H9 (cell line): ENCODE results near the gene TBC1D5. TPM values are rescaled to one million over a fixed set of nuclear protein-coding genes. Genes with fewer than 3 reads are reported as not detected.

Experiments
- DNase-seq: peaks from one replicate; pipeline ENCODE4 v3.0.0-alpha.2; 2017
- H2AFZ ChIP-seq: one replicate; pipeline ENCODE4 v1.6.1; 2013; ENCODE audit warnings: mild to moderate bottlenecking, low read length, control low read depth, moderate library complexity
- H2AK5ac ChIP-seq: 2 replicates; pipeline ENCODE4 v1.6.1; 2013; ENCODE audit warnings: low read length, control low read depth, mixed read lengths; ENCODE audit not compliant: insufficient read length
- H2BK120ac ChIP-seq: one replicate; pipeline ENCODE4 v1.6.1; 2013; ENCODE audit warnings: low read depth, mild to moderate bottlenecking, low read length, control low read depth, inconsistent platforms; ENCODE audit not compliant: poor library complexity, severe bottlenecking
- H2BK12ac ChIP-seq: 2 replicates; pipeline ENCODE4 v1.6.1; 2013; ENCODE audit warnings: low read length, control low read depth, mixed read lengths, low read depth; ENCODE audit not compliant: insufficient read length
- H2BK15ac ChIP-seq: 2 replicates; pipeline ENCODE4 v1.6.1; 2013; ENCODE audit warnings: low read depth, low read length, control low read depth
- H2BK20ac ChIP-seq: one replicate; pipeline ENCODE4 v1.6.1; 2013; ENCODE audit warnings: low read depth, mild to moderate bottlenecking, low read length, control low read depth, inconsistent platforms; ENCODE audit not compliant: poor library complexity, severe bottlenecking
- H2BK5ac ChIP-seq: 2 replicates; pipeline ENCODE4 v1.6.1; 2013; ENCODE audit warnings: low read length, control low read depth, mixed read lengths; ENCODE audit not compliant: insufficient read length
- H3K14ac ChIP-seq: 2 replicates; pipeline ENCODE4 v1.6.1; 2013; ENCODE audit warnings: low read length, control low read depth; ENCODE audit not compliant: insufficient read depth
- H3K18ac ChIP-seq: 2 replicates; pipeline ENCODE4 v1.6.1; 2013; ENCODE audit warnings: low read depth, mild to moderate bottlenecking, mixed read lengths, low read length, control low read depth; ENCODE audit not compliant: insufficient read length
- H3K23ac ChIP-seq: 2 replicates; pipeline ENCODE4 v1.6.1; 2013; ENCODE audit warnings: low read length, control low read depth, mixed read lengths, low read depth; ENCODE audit not compliant: insufficient read length
- H3K23me2 ChIP-seq: 2 replicates; pipeline ENCODE4 v1.6.1; 2013; ENCODE audit warnings: low read depth, mild to moderate bottlenecking, mixed read lengths, low read length, control low read depth; ENCODE audit not compliant: insufficient read length, poor library complexity, severe bottlenecking
- H3K27ac ChIP-seq: 2 replicates; pipeline ENCODE4 v1.5.1; 2013; ENCODE audit warnings: low read length, control low read depth, mixed read lengths, low read depth; ENCODE audit not compliant: insufficient read length
- H3K27me3 ChIP-seq: 2 replicates; pipeline ENCODE4 v1.6.1; 2013; ENCODE audit warnings: low read length, control low read depth, inconsistent platforms; ENCODE audit not compliant: insufficient read depth
- H3K4ac ChIP-seq: 2 replicates; pipeline ENCODE4 v1.6.1; 2013; ENCODE audit warnings: low read depth, mild to moderate bottlenecking, control low read depth, inconsistent platforms, low read length, moderate library complexity
- H3K4me1 ChIP-seq: 2 replicates; pipeline ENCODE4 v1.6.1; 2013; ENCODE audit warnings: low read length, control low read depth, inconsistent platforms; ENCODE audit not compliant: insufficient read depth
- H3K4me2 ChIP-seq: 2 replicates; pipeline ENCODE4 v1.6.1; 2013; ENCODE audit warnings: low read length, control low read depth, mixed read lengths; ENCODE audit not compliant: insufficient read length, insufficient read depth
- H3K56ac ChIP-seq: 2 replicates; pipeline ENCODE4 v1.6.1; 2013; ENCODE audit warnings: low read depth, mild to moderate bottlenecking, mixed read lengths, low read length, control low read depth; ENCODE audit not compliant: insufficient read length
- H3K79me1 ChIP-seq: 2 replicates; pipeline ENCODE4 v1.6.1; 2013; ENCODE audit warnings: low read depth, mild to moderate bottlenecking, moderate library complexity, low read length, control low read depth, inconsistent platforms; ENCODE audit not compliant: insufficient read depth, poor library complexity, severe bottlenecking
- H3K79me2 ChIP-seq: 2 replicates; pipeline ENCODE4 v1.6.1; 2013; ENCODE audit warnings: low read length, control low read depth, inconsistent platforms; ENCODE audit not compliant: insufficient read depth
- H3K9ac ChIP-seq: 2 replicates; pipeline ENCODE4 v1.6.1; 2013; ENCODE audit warnings: low read length, control low read depth, mixed read lengths; ENCODE audit not compliant: insufficient read length; ENCODE audit errors: extremely low read depth
- H3K9me3 ChIP-seq: one replicate; pipeline ENCODE4 v1.6.1; 2013; ENCODE audit warnings: low read depth, low read length, inconsistent platforms; ENCODE audit not compliant: control insufficient read depth
- H3T11ph ChIP-seq: one replicate; pipeline ENCODE4 v1.6.1; 2013; ENCODE audit warnings: mild to moderate bottlenecking, low read length, control low read depth, inconsistent platforms
- H4K20me1 ChIP-seq: one replicate; pipeline ENCODE4 v1.6.1; 2013; ENCODE audit not compliant: control insufficient read depth, insufficient read length, insufficient read depth
- H4K5ac ChIP-seq: 2 replicates; pipeline ENCODE4 v1.6.1; 2013; ENCODE audit warnings: low read depth, mild to moderate bottlenecking, mixed read lengths, low read length, control low read depth; ENCODE audit not compliant: insufficient read length
- H4K8ac ChIP-seq: replicated peaks from 2 replicates; pipeline ENCODE4 v1.6.1; 2013; ENCODE audit warnings: low read length, control low read depth, mixed read lengths, low read depth; ENCODE audit not compliant: insufficient read length
- H4K91ac ChIP-seq: 2 replicates; pipeline ENCODE4 v1.6.1; 2013; ENCODE audit warnings: low read depth, mild to moderate bottlenecking, moderate library complexity, mixed read lengths, low read length, control low read depth; ENCODE audit not compliant: insufficient read length
- H3K27ac Mint-ChIP-seq, 3 experiments: 2 replicates in 2 of 3; 3 replicates in 1 of 3; pipeline ENCODE4 v1.8.0; 2020 to 2021; ENCODE audit warnings: mixed read lengths in 3 of 3, mild to moderate bottlenecking in 1 of 3, moderate library complexity in 1 of 3
- H3K27me3 Mint-ChIP-seq: 2 replicates; pipeline ENCODE4 v1.8.0; 2021; ENCODE audit warnings: low read depth, mild to moderate bottlenecking, moderate library complexity, mixed read lengths
- H3K36me3 Mint-ChIP-seq, 3 experiments: 2 replicates in 2 of 3; 3 replicates in 1 of 3; pipeline ENCODE4 v1.8.0; 2020 to 2021; ENCODE audit warnings: low read depth in 3 of 3, mixed read lengths in 3 of 3; ENCODE audit not compliant: insufficient read depth in 1 of 3
- H3K4me1 Mint-ChIP-seq, 2 experiments: 2 replicates each; pipeline ENCODE4 v1.8.0; 2020; ENCODE audit warnings: mixed read lengths in 2 of 2
- H3K4me3 Mint-ChIP-seq, 2 experiments: 2 replicates in 1 of 2; 3 replicates in 1 of 2; pipeline ENCODE4 v1.8.0; 2020 to 2021; ENCODE audit warnings: mild to moderate bottlenecking in 2 of 2, mixed read lengths in 2 of 2, moderate library complexity in 1 of 2
- H3K9me3 Mint-ChIP-seq, 2 experiments: 2 replicates in 1 of 2; 3 replicates in 1 of 2; pipeline ENCODE4 v1.8.0; 2020; ENCODE audit warnings: mild to moderate bottlenecking in 2 of 2, mixed read lengths in 2 of 2, moderate library complexity in 1 of 2
- CTCF ChIP-seq: fragments of 200-600 bp; sonication (generic); conservative IDR thresholded peaks from 3 replicates; pipeline ENCODE4 v1.8.0; 2021; ENCODE audit warnings: antibody characterized with exemption, mild to moderate bottlenecking
- WGBS: extraction: QIAGEN DNeasy Blood & Tissue Kit; methylation state at CpG from one replicate; pipeline ENCODE4 v1.1.7; 2013; ENCODE audit warnings: missing lambda C conversion rate, low lambda C conversion rate, mixed read lengths; ENCODE audit not compliant: insufficient read length; ENCODE audit errors: extremely low coverage; 5-methylcytosine and 5-hydroxymethylcytosine counted together
- total RNA-seq: library from RNA; stranded (reverse); gene quantifications from 2 replicates; pipeline ENCODE4 v1.2.1, GENCODE V29; 2021

The TBC1D5 gene
- total RNA-seq, 1 experiment from 2014 or later: 25.0 TPM

DNA sequence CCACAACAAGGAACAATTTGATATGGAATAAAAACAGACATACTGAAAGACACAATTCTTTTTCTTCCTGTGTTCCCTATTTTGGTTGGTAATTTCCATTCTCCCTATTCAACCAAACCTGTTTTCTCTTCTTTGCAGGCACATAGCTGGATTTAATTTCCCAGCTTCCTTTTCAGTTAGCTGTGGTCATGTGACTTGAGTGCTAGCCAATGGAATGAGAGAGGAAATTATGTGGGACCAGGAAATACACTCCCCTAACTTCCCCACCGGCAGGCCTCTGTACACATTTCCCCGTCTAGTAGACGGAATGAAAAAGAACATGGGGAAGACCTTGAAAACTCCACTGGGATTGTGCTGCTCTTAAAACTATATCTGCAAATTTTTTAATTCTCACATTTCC lies 351.6 kb downstream of the TBC1D5 start:
- Histone ChIP-seq H2BK5ac (no peak overlapping the region), H2BK12ac (no peak overlapping the region), H3K4ac (no peak overlapping the region), H2BK15ac (no peak overlapping the region), H3T11ph (no peak overlapping the region), H3K4me2 (no peak overlapping the region), H3K14ac (no peak overlapping the region), H3K18ac (no peak overlapping the region), H4K5ac (no peak overlapping the region), H2BK120ac (no peak overlapping the region), H2AFZ (no peak overlapping the region), H3K27ac (no peak overlapping the region), H3K9me3 (no peaks in the 10 kb centered on the region), H3K23ac (no peak overlapping the region), H3K56ac (no peak overlapping the region), H4K20me1 (no peaks in the 10 kb centered on the region), H3K4me1 (no peaks in the 10 kb centered on the region), H3K79me2 (no peaks in the 10 kb centered on the region), H2BK20ac (no peak overlapping the region), H4K8ac (no peak overlapping the region), H3K9ac (no peak overlapping the region), H3K23me2 (no peaks in the 10 kb centered on the region), H2AK5ac (no peak overlapping the region), H4K91ac (no peak overlapping the region), H3K27me3 (no peaks in the 10 kb centered on the region), H3K79me1 (no peaks in the 10 kb centered on the region)
- Mint-ChIP-seq H3K36me3 (peaks cover 8 to 15% (median 14%) of the 10 kb centered on the region in 3 experiments), H3K9me3 (peaks cover 4 to 5% of the 10 kb centered on the region in 2 experiments), H3K27ac (no peak overlapping the region), H3K4me1 (peaks cover under 1% of the 10 kb centered on the region in 2 experiments), H3K27me3 (no peaks in the 10 kb centered on the region), H3K4me3 (no peak overlapping the region)
- no CpG with 5 or more reads among the region's 3 CpGs for WGBS
- TF ChIP-seq CTCF: no peak
- no peak for DNase-seq
